Activated CD4-positive, alpha-beta T cell treated with anti-CD3 and anti-CD28 coated beads, Interleukin-2, amount 50 U/mL, for 1 hour (primary cell): ENCODE data around the gene NTM.

Experiments
- DNase-seq: peaks from one replicate; pipeline ENCODE4 v3.0.0-alpha.2; 2020

Gene NTM

GRCh38 chr11:131807876-131808275 is 437.5 kb downstream of the NTM start:
- no peak for DNase-seq

GRCh38 chr11:131808470-131808869 is 438.1 kb downstream of the NTM start:
- no peak for DNase-seq

DNA sequence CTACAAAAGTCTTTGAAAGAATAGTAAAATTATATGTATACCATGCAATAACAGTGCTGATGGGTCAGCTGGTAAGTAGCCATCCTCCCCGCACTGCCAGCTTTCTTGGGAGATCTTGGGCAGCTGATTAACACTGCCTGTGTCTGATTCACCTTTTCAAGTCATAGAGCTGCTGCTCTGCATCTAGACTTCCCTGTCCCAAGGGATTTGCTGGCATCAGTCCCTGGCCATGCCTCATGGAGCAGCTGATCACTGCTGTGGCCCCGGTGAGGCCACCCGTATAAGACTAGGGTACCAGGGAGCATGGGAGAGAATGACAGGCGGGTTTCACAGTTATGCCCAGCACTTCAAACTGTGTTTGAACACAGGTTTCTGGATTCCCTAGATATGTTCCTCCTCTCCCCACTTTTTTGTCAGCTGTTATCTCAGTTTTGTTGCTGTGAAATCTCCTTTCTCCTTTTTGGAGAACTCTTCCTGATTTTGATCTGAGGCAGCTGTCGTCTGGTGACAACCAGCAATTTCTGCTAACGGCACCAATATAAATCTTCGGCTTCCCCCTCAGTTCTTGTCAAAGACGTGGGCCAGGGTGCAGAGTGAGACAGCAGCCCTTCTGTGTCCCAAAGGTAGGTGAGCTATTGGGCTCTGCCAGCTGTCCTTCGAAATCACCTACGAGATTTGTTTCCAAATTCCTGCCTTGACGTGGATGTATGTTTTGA is 438.9 kb downstream of the NTM start:
- DNase-seq, result no peak

GRCh38 chr11:131810541-131810940 is 440.1 kb downstream of the NTM start:
- no peak for DNase-seq

DNA sequence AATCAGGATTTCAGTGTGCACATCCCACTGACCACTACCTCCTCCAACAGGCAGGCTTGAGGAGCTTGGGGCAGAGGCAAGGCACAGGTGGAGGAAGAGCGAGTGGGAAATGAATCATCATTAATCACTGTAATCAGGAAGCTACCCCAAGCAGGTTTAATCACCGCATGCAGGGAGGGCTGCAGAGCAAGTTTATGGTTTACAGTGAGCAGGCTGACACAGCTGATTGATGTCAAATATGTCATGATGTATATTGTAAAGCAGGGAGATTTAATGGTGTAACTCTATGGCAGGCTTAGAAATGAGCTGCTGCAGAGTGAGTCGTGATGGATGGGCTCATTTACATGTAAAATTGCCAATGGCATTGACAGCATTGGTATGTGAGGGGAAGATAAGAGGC is 441.0 kb downstream of the NTM start:
- DNase-seq, result no peak

DNA sequence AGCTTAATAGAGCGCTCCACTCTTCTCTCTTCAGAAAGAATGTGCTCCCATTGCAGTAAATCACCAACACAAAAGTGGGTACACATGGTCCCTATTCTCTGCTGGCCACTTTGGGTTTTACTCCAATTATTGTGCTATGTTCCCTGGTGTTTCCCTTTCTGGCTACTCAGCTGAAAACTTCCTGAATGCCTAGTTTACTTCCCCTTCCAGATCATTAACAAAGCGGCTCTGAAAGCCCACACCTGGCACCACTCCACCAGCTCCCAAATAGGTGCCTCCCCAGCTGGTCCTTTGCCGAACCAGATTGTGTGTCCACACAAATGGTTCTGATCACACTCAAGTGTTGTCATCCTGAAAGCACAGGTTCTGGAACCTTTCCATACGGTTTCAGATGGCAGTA is 443.7 kb downstream of the NTM start:
- no peak for DNase-seq

- DNase-seq, result no peak
These were observed 445.2 kb downstream of the NTM start for GRCh38 chr11:131815590-131815989.

- DNase-seq, result no peak
These were observed 445.6 kb downstream of the NTM start for GRCh38 chr11:131816051-131816450.

- DNase-seq, result no peak
These were observed 447.3 kb downstream of the NTM start for GRCh38 chr11:131817687-131818188.

GRCh38 chr11:131819865-131820264 is 449.4 kb downstream of the NTM start:
- no peak for DNase-seq

DNA sequence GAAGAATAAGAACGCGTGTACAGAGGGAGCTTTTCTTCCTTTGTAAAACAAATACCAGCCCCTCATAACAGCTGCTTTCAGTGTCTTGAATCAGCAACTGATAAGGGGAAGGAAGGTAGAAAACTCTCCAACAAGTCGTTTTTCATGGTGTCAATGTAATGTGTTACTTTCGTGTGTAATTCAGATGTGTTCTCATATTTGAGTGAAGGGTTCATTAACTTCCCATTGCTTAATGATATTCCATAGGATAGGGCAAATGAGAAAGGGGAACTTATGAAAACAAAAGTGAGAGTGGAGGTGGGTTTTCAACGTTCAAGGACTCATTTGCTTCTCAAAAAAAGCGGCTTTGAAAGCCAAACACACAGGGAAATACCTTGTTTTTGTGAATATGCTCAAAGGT is 452.1 kb downstream of the NTM start:
- no peak for DNase-seq

- no peak for DNase-seq
These were observed 453.4 kb downstream of the NTM start for GRCh38 chr11:131823772-131824171.

- no peak for DNase-seq
These were observed 454.4 kb downstream of the NTM start for GRCh38 chr11:131824771-131825170.

- no peak for DNase-seq
These were observed 457.0 kb downstream of the NTM start for GRCh38 chr11:131827430-131827829.

- DNase-seq, result no peak
These were observed 459.3 kb downstream of the NTM start for GRCh38 chr11:131829725-131830124.

DNA sequence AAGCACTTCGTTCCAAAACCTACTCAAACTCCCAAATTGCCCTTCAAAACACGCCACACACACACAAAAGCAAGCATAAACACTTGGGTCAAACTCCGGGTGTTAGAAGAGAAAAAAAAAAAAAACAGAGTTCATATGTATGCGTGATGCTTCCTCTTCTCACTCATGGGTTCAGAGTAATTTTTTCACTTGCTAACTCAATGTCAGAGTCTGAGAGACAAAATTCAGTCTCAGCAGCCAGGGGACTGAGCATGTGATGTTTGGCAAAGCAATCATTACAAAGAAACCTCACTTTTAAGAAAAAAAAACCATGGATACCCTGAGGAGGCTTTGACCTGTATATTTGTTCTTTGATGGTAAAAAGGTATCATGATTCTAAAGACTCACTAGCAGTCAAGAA is 461.7 kb downstream of the NTM start:
- DNase-seq, result no peak

DNA sequence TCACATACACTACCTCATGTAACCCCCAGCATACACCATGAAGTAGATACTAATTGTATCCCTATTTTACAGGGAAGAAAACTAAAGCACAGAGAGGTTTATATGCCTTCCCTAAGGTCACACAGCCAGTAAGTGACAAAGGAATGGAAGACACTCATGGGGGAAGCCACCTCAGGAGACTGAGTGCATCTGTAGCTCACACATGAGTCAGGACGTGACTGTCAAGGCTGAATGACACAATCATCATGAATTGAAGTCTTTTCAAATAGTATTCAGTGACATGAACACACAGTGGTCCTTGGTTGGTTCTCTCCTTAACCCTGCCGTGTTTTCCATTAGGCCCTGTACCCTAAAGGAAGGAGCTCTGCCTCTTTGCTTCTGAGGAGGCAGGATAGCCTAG is 463.0 kb downstream of the NTM start:
- no peak for DNase-seq

DNA sequence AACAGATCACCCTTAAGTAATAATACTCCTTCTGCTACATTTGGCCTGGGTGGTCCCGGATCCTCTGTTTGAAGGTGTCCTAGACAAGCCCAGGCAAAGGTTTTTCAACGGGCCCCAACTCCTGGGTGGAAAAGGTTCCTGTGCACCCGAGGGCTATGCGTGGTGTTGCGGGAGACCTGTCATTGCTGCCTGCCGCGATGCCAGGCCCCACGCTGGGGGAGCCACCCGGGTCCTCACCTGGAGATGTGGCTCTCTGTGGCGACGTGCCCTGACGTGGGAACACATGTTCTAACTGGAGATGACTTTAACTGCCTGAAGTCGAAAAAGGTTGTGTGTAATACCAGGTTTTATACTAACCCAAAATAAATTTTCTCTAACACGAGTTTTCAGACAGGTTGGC is 467.1 kb downstream of the NTM start:
- DNase-seq, result no peak

GRCh38 chr11:131838016-131838415 is 467.6 kb downstream of the NTM start:
- DNase-seq, result no peak

- no peak for DNase-seq
These were observed 468.9 kb downstream of the NTM start for GRCh38 chr11:131839326-131839725.

DNA sequence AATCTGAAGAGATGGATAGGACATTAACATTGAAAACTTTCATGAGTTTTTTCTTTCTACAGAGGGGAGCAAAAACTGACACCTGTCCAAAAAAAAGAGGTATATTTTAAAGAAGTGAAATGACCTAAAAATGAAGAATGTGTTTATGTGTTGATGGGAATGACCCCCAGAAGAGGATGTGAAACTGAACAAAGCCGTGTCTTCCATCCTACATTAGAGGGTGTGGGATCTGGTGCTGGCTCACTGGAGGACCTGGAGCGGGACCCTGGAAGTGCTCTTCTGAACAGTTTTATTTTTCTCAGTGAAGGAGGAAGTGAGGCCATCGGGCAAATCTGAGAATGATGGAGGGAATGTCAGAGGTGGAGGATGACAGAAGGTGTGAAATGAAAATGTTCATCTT is 470.1 kb downstream of the NTM start:
- DNase-seq, result no peak

GRCh38 chr11:131841028-131841427 is 470.6 kb downstream of the NTM start:
- DNase-seq, result no peak

- DNase-seq, result no peak
These were observed 471.7 kb downstream of the NTM start for GRCh38 chr11:131841925-131842635.

DNA sequence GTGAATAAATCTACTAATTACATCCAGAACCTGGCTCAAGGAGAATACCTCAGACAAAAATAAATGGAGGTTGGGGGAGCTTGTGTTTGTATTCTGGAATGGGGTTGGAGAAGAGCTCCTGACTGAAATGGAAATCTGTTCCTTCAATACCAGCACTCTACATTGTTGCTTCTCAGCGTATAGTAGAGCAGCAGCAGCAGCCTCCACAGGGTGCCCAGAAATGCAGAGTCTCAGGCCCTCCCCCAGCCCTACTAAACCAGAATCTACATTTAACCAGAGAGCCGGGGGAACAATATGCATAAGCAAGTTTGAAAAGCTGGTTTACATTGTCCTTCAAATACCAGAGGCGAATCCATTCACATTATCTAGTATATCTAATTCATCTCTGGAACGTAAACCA is 474.8 kb downstream of the NTM start:
- DNase-seq, result no peak

DNA sequence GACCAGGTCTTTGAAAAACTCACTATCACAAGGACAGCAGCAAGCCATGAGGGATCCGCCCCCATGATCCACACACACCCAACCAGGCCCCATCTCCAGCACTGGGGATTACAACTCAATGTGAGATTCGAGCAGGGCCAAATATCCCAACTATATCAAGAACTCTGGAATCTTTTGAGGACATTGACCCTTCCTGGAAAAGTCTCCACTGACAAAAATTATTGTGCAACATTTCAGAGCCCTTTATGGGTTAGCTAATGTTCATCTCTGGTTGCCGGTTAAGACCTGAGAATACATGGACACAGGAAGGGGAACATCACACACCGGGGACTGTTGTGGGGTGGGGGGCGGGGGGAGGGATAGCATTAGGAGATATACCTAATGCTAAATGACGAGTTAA is 479.1 kb downstream of the NTM start:
- no peak for DNase-seq
